GM19238 (cell line): ENCODE results near the gene DNAJA4.

Experiments
- DNase-seq: peaks from one replicate; pipeline ENCODE4 v3.0.0; 2011; ENCODE audit warnings: low spot score; ENCODE audit not compliant: insufficient read length

The DNAJA4 gene

DNA sequence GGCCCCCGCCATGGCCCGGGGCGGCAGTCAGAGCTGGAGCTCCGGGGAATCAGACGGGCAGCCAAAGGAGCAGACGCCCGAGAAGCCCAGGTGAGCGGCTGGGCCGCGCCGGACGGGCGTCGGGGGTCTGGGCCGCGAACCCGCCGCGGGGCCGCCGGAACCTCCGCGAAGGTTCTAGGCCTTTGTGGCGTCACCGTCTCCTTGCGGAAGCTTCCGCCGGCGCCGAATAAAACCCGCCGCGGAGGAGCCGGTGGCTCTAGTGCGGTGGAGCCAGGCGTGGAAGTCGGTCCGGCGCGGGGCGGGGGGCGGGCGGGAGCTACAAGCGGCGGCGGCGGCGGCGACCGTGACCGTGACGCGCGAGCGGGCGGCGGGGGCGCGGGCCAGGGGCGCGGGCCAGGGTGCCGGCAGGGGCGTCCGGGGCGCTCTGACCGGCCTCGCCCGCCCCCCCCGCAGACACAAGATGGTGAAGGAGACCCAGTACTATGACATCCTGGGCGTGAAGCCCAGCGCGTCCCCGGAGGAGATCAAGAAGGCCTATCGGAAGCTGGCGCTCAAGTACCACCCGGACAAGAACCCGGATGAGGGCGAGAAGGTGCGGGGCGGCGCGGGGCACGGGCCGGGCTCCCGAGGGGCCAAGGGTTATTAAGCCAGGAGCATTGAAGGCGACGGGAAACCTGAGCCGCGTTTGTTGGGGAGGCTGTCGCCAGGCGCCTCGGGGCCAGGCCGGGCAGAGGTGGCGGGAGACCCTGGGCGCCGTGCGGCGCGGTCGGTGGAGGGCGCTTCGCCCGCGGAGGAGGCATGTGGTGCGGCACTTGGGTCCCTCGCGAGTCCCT, at the start of gene DNAJA4:
Gene DNAJA4, plus strand, starts transcription at position 259 of the 833 bp plus-strand sequence. Its CDS starts 202 bp downstream, at position 461.
- DNase-seq, result peak; percentile 33

DNA sequence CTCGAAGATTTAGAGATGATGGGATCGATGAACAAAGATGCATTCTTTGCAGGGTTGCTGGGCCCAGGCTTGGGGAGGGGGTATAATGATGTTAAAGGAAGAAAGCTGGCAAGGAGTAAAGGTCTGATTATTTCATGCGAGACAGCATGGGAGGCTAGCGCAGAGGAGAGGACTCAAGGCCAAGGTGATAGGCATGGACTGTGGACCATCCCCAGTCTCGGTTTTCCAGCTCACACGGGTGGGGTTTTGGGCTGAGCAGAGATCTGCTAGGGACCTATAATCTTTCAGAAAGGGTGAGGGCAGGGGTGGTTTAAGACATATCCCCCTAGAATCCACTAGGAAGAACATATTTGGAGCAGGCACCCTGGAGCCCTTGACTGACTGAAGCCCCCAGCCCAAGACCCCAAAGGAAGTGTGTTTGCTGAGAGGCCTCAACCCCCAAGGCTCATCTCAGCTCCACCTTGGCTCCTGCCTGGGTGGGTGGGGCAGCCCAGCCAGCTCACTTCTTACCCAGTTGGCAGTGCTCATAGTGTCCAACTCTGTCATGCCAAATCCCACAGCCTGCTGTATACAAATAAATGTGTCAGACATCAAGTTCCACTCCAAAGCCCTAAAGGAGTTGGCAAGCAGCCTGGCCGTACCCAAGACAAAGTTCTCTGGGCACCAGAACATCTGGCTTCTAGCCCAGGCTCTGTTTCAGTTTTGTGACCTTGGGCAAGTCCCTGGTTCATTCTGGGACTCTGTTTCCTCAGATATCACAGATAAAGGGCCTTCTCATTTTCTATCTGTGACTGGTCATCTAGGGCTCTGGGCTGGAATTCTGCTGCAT, 47.9 kb upstream of the DNAJA4 start:
- DNase-seq, result no peak

DNA sequence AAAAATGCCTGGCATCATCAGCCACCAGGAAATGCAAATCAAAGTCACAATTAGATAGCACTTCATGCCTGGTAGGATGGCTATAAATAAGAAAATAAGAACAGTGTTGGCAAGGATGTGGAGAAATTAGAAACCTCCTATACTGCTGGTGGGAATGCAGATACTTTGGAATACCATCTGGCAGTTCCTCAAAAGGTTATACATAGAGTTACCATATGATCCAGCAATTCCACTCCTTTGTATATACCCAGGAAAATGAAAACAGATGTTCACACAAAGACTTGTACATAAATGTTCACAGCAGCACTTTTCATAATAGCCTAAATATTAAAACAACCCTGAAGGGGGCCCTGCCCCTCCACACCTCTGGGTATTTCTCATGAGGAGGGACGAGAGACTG, 43.6 kb upstream of the DNAJA4 start:
- no peak for DNase-seq

DNA sequence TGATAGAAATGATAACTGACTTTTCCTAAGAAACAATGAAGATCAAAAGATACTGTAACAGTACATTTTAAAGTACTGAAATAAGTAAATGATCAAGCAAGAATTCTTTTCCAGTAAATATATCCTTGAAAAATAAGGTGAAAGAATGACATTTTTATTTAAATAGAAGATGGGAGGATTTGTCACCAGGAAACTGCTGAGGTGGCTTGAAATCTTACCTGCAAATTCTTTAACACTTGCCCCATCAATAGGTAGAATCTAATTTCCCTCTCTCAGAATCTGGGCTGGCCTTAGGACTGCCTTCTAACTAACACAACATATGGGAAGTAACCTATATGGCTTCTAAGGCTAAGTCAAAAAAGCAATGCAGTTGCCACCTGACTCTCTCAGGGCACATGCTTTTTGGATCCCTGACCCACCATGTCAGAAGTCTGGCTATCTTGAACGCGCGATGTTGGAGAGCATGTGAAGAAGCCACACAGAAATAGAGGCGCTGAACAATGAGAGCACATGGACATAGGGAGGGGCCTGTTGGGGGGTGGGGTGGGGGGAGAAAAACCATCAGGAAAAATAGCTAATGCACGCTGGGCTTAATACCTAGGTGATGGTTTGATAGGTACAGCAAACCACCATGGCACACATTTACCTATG, 41.5 kb upstream of the DNAJA4 start:
- DNase-seq, result no peak

DNA sequence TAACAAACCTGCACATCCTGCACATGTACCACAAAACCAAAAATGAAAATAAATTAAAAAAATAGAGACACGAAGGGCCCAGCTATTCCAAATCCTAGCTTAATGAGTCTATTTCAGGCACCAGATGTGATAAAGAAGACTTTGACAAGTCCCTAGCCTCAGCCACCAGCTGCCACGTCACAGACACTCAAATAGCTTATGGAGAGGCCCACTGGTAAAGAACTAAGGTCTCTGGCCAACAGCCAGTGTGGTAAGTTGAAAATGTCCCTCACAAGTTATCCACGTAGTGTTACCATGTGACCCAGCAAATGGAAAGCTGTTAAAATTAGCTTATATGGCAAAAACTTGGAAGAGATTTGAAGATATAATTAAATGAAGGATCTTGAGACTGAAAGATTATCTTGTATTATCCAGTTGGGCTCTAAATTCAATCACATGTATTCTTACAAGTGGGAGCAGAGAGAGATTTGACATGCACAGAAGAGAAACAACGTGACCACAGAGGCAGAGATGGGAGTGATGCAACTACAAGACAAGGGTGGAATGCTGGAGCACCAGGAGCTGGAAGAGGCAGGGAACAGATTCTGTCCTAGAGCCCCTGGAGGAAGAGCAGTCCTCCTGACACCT, 40.9 kb upstream of the DNAJA4 start:
- no peak for DNase-seq

DNA sequence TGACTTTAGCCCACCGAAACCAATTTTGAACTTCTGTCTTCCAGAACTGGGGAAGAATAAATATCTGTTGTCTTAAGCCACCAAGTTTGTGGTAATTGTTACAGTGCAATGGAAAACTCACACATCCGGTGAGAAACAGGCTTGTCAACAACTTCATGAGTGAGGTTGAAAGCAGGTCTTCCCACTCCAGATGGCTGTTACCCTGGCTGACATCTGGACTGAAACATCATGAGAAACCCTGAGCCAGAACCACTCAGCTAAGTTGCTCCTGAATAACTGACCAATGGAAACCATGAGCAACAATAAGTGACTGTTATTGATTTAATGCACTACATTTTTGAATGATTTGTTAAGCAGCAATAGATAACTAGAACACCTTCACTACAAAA, 40.3 kb upstream of the DNAJA4 start:
- DNase-seq, result no peak

DNA sequence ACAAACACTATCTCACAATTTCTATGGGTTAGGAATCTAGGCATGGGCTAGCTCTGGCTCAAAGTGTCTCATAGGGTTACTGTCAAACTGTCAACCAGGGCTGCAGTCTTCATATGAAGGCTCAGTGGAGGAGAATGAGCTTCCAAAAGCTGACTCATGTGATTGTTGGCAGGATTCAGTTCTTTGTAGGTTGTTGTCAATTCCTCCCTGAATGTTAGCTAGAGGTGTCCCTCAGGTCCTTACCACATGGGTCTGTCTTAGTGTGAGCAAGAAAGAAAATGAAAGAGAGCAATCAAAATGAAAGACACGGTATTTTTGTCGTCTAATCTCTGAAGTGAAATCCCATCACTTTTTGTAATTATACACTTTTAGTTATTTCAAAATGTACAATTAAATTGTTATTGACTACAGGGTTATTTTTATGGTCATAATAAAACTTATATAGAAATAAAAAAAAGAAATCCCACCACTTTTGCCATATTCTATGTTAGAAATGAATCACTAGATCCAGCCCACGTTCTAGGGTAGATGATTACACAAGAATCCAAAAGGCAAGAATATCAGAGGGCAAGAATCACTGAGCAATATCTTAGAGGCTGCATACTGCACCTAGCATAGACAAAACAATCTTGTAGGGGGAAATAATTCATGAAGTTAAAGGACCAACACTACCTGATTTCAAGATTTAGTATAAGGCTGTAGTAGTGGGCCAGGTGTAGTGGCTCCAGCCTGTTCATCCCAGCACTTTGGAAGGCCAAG, 38.4 kb upstream of the DNAJA4 start:
- peak; percentile 42 for DNase-seq

DNA sequence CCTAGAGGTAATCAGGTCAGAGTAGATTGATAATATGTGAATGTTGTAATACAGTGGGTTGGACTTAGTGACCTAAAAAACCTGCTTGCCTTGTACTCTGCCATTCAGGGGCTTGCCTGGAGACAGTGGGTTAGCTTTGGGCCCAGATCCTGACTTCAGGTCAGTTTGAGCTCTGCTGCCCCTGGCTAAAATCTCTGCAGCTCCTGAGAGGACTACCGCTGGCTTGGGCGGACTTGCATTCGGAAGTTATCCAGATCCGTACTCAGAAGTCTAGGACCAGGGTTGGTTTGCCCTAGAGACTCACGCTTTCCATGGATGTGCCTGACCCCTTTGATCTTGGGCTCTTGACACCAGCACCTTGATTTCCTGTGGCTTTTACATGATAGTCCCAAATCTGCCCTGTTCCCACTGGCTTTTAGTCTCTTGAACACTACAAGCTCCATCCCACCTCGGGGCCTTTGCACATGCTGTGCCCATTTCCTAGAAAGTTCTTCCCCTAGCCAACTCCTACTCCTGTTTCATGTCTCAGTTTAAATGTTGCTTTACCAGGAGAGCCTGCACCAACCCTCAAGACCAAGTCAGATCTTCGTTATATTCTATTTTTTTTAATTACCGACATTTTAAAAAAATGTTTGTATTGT, 35.9 kb upstream of the DNAJA4 start:
- no peak for DNase-seq

DNA sequence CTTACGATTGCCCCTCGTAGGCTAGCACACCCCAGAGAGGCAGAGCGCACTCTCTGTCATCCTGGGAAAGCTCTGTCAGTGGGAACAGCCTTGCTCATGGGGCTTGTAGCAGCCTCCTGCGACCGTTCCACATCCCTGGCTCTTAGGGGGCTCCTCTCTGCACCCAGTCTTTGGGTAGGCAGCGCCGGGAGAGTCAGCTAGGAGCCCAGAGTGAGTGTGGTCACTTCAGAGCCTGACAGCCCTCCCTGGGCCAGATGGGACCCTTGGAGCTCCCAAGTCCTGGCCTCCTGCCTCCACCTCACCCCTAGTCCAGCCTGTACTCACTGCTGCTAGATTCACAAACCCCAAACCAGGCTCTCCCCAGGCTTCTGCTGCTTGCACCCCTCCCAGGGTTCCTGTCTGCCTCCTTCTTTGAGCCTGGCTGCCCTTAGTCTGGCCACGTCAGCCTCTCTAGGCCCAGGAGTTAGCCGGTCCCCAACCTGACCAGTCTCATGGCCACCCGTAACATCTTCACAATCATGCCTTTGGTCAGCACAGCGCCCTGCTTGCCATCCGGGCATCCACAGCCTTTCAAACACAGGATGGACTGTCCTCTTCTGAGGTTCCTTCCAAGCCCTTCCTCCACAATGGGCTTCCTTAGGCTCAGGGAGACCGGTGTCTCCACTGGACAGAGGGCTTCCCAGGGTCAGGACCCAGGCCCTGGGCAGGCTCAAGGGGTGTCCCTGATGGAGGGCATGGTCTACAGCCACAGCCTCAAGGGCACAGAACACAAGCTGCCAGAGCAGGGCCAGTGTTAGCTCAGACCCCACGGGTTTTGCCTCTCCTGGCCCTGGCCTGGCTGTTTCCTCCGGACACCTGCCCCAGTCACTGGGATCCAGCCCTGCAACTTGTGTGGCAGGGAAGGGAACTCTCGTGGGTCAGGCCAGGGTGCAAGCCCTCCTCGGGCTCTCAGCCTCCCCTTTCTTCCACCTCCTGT, 34.6 kb upstream of the DNAJA4 start:
- no peak for DNase-seq

DNA sequence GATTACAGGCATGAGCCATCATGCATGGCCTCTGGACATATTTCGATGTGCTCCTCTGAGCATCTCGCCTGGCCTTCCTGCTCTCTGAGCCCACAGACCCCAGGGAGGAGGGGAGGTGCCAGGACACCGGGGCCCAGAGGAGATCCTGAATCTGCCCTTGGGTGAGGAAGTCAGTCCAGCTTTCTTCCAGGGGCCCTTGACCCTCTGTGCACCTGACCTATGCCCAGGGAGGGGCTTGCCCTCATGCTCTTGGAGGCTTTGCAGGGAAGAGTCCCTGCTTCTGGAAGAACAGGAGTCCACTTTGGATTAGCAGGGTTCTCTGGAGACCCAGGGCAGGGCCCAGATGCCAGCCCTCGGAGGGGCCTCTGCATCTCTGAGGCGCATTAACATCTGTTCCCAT, 31.4 kb upstream of the DNAJA4 start:
- no peak for DNase-seq

DNA sequence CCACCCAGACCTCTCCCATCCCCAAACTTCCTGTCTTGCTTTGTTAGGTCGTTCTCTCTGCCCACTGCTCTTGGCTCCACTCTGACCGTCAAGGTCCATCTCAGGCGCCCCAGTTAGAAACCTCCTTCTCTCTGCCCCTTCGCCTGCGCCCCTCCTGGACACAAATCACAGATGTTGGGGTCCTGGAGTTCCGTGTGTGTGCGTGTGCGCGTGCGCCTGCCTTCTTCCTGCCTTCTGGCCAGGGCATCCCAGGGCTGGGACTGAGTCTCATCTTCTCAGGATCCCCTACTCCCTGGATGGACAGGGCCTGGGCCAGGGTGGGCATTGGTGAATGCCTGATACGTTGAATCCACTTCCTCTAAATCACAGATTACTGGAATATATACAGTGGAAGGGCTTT, 30.9 kb upstream of the DNAJA4 start:
- no peak for DNase-seq

DNA sequence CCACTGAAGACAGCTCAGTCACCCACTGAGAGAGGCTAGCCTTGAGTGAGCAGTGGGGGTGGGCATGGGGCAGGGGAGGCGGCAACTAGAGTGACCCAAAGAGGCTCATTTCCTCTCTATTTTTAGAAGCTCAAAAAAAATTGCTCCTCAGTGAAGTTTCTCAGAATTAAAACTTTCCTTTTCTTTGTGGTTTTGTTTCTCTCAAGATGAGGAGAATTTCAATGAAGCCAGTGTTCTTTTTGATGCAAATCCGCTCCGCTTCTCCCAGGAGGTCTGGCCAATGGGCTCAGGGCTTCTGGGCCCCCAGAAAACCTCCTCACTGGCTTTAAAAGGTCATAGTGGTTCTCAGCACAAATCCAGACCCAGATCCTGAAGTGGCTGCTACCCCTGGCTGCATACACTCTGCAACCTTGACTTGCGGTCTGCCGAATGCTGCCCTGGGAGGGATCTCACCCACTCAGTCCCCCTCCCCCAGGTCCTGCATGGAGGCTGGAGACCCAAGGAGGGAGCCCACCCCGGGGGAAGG, 29.8 kb upstream of the DNAJA4 start, which contains the start of gene ACSBG1:
Gene ACSBG1, minus strand, starts transcription at position 51 of the 526 bp plus-strand sequence. CDS start 64 bp downstream, outside the sequence.
- DNase-seq, result no peak

DNA sequence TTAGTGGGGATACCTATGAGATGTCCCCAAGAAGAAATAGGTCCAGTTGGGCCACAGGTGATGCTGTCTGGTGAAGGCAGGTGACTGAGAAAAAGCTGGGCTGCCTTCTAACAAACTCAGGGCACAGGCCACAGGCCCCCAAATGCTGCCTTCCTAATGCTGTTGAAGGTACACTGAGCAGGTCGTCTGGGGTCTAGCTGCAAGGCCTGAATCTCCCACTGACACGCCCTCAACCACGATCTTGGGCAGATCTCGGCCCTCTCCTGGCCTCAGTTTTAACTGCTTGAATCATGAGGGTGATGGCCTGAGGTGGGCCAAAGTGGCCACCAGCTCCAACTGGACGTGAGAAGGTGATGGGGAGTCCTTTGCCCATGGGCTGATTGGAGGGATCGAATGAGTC, 27.9 kb upstream of the DNAJA4 start:
- no peak for DNase-seq

DNA sequence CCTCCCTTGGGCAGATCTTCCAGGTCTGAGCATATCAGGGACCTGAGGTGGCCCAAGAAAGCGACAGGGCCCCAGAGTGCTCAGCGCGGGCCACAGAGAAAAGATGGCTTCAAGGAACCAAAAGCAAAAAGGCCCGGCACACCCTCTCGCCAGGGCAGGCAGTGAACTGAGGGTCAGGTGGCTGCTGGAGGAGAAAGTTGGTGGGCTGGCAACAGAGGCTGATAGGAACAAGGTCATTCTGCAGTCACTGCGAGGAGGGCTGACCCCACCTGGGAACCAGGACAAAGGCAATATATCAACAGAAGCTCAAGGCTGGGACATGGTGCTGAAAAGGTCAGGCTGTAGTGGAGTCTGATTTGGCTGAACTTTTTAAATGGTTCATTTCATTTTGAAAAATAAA, 27.2 kb upstream of the DNAJA4 start:
- no peak for DNase-seq

DNA sequence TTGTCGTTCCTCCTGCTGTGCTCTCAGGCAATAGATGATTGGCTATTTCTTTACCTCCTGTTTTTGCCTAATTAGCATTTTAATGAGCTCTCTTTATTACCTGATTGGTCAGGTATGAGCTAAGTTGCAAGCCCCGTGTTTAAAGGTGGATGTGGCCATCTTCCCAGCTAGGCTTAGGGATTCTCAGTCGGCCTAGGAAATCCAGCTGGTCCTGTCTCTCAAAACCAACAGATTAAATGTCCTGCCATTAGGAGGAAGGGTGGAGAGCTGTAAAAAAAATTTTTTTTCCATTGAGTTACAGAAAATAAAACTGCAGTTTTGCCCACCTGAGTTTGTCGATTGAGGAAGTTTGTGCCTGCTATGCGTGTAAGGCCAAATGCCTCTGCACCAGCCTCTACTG, 24.6 kb upstream of the DNAJA4 start:
- no peak for DNase-seq

DNA sequence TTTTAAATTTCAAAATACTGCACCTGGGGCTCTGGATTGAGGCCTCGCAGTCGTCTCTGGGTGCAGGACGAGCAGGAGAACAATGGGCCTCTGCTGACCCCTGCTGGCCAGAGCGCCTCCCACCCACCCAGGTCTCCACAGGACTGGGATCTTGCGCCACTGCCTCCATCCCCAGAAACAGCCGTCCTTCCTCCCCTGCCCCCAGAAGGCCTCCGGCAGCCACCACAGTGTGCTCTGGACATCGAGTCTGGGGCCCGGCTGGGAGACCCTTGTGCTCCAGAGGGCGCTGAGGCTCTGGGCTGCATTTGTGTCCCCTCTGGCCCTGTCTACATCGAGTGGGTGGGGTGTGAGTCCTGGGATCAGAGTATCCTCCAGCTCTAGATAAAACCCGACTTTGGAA, 23.3 kb upstream of the DNAJA4 start:
- peak; percentile 91 for DNase-seq

DNA sequence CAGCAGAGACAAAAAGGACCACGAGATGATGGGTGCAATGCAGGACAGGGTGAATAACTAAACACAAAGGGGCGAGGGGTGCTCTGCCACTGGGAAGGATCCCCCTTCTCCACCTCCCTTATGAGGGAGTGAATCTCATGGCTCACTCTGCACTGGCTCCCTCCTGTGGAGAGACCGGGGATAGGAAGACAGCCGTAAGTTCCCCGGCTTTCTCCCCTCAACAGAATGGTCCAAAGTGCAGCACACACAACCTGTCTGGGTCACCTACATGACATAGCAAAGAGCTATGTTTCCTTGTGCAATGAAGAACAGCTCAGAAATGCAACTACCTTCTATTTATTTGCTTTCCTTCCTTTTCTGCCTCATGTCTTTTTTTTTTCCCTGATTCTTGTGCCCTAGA, 22.2 kb upstream of the DNAJA4 start:
- DNase-seq, result no peak

DNA sequence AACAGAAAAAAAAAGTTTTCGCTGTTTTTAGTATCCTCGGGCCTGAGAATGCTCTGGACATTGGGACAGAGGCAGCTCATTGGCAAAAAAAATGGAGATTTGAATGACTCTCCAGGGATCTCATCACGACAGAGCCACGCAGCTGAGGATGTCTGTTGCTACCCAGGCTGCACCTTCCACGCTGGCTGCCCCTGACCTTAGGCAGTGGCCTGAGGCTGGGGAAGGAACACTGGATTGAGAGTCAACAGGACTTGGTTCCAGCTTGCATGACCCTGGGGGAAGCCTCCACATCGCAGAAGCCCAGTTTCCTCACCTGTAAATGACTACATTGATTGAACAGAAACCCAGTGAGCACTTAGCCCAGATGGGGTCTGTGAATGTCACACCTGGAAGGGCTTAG, 21.3 kb upstream of the DNAJA4 start:
- DNase-seq, result no peak

DNA sequence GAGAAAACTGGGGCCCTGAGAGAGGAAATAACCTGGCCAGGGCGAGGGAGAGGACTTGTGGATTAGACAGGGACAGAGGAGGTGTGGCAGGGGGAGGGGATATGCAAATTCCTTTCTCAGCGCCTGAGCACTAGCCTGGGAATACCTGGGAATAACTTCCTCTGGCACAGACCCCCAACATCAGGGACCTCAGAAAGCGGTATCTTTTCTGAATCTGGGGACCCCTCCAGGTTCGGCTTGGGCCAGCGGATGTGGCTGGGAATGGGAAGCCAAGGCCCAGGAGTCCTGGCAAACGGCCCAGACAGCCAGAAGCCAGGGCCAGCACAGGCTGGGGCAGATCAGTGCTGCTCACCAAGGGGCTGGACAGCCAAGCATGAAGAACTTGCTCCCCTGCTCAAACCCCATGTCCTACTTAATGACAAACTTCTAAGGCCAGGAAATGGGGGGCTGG, 20.8 kb upstream of the DNAJA4 start:
- no peak for DNase-seq
